Jurkat, Clone E6-1 (cell line): ENCODE data around the gene DUS1L.

Source experiments
- DNase-seq: peaks from one replicate; pipeline ENCODE4 v3.0.0-alpha.2; 2011; ENCODE audit warnings: low read depth, low spot score
- H3K4me3 ChIP-seq: 2 replicates; pipeline ENCODE4 v1.5.1; 2011; ENCODE audit warnings: mild to moderate bottlenecking, low read length, control low read depth, moderate library complexity

The DUS1L gene

DNA sequence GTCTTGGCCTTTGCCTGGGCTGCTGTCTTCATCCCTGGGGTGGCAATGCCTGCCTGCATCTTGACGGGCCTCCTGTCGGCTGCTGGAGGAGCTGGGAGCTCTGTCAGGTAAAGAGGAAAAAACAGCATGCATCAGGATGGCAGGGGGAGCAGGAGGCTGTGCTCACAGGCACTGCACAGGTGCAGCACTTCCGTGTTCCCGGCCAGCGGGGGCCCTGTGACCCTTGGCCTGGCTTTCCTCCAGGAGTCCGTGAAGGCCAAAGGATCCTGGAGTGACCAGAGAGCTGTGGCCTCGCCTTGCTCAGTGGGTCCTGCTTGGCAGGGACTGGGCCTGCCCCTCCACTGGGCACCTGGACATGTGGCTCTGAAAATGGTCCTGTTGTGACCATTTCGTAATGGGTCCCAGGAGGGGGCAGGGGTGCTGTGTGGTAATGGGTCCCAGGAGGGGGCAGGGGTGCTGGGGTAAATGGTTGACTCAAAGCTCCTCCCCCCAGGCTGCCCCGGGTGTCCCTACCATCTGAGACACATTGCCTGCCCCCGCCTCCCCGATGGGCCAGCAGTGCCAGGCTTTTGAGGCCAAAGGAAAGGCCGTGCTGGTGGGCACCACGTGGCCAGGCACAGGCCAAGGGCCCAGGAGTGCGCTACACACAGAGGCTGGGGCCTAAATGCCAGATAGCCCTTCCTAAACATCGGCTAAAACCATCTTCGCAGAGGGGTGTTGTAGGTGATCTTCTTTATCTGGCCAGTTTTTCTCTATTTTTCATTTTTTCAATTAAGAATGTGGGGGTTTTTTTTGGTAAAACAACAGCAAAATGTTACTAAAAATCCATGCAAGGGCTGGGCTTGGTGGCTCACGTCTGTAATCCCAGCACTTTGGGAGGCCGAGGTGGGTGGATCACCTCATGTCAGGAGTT, 36.4 kb upstream of the DUS1L start:
- H3K4me3 ChIP-seq: no peak overlapping the region
- DNase-seq: no peak

DNA sequence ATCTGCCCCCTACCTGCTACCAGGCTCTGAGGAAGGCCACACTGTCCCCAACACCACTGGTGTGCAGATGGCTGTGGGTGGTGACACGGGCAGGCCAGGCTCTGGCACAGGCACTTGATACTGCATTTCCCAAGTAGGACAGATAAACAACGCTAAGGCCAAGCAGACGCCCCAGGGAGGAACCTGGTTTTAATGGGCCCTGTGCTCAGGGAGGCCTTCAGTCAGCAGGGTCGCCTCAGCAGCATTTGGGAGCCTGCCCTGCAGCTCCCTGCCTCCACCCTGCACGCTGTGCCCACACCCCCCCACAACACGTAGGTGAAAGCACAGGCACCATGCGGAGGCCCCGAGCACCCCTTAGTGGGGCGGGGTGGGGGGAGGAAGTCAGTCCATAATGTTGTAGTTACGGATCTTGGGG, 35.7 kb upstream of the DUS1L start:
- H3K4me3 ChIP-seq: no peak overlapping the region
- no peak for DNase-seq

DNA sequence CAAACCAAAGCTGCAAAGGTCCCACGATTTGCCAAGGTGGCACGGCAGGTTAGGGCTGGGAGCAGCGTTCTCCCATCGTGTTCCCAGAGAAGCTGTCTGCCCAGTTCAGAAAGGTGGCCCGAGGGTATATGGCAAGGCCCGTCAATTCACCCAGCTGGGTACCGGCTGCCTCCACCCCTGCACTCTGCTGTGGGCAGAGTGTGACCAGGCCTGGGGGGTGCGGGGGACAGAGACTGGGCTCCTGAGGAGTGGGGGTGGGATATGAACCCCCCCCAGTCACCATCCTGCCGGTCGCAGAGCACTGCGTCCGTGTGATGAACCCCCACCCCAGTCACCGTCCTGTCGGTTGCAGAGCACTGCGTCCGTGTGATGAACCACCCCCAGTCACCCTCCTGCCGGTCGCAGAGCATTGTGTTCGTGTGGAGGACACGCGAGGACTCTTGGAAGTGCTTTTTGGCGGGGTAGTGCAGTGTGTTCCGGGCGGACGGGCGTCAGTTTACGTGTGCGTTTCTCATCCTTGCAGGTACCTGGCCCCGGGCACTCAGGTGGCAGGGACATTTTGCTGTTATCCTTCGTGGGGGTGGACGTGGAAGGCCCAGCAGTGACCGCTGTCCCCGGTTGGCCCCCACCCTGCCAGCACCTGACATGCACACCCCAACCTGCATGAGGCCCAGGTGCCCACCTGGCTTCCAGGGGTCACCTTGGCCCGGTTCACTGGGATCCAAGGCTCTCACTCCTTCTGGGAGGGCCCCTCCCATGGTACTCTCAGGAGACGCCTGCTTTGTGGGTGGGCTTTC, 35.1 kb upstream of the DUS1L start:
- DNase-seq: no peak

DNA sequence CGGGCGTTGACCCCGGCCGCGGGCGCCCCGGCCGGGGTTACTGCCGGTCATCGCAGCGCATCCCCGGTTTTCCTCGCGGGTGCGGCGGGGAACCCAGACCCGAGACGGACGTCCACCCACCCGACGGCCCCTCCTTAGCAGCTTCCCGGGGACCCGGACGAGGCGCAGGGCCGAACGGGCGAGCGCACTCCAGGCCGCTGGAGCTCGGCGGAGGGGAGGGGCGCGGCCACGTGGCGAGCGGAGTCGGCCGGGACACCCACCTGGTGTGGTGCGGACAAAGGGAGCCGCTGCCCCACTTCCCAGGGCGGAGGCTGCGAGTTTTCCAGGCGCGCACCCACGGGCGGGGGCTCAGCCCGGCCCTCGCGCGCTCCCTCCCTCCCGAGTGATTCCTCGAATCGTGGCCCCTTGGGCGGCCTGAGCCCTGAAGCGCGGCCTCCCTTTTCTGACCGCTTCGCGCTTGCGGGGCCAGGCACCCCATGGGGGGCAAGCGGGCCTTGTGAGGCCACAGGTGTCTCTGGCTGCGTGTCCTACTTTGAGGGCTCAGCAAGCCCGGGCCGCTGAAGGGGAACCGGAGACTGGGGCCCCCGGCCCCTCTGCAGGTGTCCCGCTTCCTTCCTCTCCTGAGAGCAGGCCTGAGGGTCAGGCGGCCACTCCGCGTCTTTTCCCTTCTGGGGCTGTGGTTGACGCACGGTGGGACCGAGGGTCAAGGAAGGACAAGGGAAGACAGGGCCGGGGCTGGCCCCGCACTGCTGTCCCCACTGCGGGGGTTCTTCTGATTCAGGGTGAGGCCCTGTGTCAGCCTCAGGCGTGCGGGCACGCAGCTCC, 33.5 kb upstream of the DUS1L start:
- no peak for DNase-seq
- H3K4me3 ChIP-seq: peak overlapping the region; percentile 67

More for the DNA sequence above, 35.1 kb upstream of the DUS1L start:
- H3K4me3 ChIP-seq: 0 out of 2 replicates have a peak overlapping the region, but pooled peaks have one; percentile 3

DNA sequence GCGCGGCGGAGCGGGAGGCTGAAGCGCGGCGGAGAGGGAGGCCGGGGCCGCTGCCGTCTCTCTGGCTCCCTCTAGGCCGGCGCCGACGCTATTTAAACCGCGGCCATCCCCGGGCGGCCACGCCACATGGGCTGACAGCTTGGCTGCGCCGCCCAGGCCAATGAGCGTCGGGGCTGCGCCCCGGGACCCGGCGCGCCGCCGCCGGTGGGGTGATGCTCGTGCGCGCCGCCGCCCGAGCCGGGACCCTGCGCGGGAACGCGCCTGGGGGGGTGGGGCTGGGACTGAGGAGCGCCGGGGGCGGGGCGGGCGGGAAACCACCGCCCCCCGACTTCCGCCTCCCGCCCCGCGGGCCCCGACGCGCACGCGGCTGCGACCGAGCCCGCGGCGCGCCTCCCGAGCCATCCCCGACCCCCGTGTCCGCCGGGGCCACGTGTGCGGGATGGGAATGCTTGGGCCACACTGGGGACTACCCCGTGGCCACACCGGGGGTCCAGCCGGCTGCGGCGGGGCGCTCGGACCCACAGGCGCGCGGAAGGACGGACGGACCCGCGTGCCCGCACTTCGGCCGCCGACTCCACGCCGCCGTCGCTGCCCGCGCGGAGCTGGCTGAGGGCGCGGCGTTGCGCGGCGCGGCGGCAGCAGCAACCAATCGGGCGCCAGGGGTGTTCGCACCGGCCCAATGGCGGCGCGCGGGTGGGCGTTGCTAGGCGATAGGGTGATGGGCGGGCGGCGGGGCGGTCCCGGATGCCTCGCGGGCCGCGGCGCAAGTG, 32.8 kb upstream of the DUS1L start, which contains the start of gene FASN:
Gene FASN, minus strand, starts transcription at position 68 of the 770 bp plus-strand sequence. CDS start 1,791 bp downstream, outside the sequence.
- peak within 1 kb of the TSS; percentile 67 for H3K4me3 ChIP-seq
- peak; percentile 89 for DNase-seq

DNA sequence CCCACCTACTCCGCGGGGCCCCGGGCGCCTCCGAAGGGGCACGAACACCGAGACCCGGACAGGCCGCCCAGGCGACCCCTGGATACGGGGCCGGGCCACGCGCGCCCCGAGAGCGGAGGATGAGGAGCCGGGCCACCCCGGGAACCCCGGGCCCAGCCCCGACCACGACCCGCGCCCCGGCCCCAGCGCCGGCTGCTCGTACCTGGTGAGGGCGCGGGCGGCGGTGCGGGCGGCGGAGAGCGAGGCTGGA, 32.2 kb upstream of the DUS1L start:
- DNase-seq: no peak
- H3K4me3 ChIP-seq: peak overlapping the region; percentile 64

DNA sequence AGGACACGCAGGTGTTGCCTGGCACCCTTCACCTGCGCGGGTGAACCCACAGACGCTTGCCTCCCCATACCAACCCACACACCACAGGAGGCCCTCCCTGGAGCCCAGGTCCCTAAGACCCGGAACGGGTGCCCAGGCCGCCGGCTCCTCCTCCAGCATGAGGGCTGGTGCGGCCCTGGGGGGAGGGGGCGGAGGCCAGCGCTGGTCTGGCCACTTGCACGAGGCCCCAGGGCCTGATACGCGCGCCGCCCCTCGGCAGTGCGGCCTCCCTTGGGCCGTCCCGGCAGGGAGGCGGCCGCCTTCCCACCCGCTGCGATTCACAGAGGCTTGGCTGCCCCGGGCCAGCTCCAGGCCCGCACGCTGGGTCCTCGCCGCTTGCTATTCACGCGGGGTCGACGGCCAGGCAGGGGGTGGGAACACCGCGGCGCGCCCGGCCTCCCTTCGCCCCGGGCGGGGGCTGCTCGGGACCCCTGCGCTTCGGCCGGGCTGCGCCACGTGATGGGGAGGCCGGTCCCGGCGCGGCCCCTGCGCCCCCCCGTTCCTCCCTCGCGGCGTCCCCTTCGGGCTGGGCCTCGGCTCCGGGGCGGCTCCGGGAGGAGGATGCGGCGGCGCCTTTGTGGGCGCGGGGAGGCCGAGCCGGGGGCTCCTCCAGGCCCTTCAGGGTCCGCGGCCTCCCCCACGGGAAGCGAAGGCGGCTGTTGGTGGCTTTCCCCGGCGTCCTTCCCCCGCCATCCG, 31.7 kb upstream of the DUS1L start:
- peak overlapping the region; percentile 64 for H3K4me3 ChIP-seq

DNA sequence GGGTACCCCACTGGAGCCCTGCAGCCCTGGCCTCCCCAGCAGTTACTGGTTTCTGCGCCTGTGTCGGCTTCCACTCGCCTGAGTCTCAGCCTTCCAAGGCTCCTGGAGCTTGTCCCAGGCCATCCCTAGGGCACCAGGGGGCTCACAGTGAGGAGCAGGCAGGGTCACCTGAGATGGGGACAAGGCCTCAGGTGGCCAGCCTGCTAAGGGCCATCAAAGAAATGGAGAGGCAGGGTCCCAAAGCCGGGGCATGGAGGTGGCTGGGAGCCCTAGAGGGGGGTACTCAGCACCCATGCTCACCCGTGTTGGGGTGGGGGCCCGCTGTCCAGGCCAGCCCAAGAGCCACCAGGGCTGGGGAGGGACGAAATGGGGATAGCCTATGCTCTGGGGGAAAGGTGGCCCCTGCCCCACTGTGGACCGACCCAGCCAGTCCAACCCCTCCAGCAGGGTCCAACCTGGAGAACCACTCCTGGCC, 31.1 kb upstream of the DUS1L start:
- DNase-seq: no peak
- H3K4me3 ChIP-seq: peak overlapping the region; percentile 64

More for the DNA sequence above, 31.7 kb upstream of the DUS1L start:
- no peak for DNase-seq

DNA sequence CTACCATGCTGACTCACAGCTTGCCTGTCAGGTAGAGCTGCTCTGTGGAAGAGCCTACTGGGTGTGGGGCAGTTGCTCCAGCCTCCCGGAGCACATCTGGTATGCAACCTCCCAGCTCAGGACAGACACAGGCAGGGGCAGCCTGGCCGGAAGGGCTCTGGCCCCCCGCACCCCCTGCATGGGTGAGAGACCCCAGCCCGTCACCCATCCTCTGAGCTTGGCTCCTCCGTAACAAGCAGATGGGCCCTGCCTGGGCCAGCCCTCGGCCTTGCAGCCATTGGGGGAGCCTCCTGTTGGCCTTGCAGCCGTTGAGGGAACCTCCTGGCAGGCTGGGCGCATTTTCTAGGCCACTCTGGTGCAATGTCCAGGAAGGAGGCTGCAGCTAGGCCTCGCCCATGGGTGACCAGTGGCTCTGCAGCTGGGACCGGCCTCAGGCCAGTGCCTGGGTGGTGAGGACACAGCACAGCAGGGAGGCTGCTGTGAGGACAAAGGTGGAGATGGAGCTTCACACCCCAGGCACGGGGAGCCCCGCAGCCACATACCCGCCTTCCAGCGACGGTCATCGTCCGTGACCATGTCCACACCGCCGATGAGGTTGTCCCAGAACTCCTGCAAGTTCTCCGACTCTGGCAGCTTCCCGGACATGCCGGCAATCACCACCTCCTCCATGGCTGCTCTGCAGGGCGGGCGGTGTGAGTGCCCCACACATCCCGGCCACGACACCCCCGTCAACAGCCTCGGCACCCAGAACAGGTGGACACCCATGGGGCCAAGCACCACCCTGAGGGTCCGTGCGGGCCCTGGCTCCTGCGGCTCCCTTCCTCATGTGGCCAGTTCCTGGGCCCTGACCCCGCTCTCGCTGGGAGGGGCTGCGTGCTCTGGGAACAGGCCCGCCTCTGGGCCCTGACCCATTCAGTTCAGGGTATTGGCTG, 30.4 kb upstream of the DUS1L start:
- no peak for DNase-seq
- peak overlapping the region; percentile 64 for H3K4me3 ChIP-seq

DNA sequence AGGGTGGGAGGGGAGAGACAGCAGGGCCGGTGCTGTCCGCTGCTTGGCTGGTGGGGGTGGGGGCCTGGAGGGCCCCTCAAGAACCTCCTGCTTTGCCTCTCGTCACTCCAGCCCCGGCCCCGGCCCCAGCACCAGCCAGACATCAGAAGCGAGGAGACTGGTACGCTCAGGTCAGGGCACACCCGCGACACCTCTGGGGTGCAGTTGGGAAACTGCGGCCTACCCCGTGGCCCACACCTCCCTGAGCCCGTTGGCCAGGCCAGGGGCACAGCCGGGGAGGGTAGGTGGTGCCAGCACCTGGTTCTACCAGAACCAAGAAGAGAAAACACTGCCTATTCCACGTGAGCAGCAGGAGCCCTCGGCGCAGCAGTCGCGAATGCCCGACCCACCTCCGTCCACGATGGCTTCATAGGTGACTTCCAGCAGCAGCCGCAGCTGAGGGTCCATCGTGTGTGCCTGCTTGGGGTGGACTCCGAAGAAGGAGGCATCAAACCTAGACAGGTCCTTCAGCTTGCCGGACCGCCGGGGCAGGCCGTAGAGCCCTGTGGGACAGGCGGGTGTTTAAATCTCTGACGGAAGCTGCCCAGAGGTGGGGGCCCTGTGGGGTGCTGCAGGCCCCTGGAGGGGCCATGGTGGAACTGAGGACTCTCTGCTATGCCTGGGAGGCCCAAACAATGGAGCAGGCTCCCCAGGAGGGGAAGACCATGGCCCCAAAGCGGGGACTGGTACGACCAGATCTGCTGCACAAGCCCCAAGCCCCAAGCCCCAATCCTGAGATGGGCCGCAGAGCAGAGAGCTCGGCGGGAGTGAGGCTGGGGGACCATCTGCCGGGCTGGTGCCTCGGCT, 29.6 kb upstream of the DUS1L start:
- no peak overlapping the region for H3K4me3 ChIP-seq

DNA sequence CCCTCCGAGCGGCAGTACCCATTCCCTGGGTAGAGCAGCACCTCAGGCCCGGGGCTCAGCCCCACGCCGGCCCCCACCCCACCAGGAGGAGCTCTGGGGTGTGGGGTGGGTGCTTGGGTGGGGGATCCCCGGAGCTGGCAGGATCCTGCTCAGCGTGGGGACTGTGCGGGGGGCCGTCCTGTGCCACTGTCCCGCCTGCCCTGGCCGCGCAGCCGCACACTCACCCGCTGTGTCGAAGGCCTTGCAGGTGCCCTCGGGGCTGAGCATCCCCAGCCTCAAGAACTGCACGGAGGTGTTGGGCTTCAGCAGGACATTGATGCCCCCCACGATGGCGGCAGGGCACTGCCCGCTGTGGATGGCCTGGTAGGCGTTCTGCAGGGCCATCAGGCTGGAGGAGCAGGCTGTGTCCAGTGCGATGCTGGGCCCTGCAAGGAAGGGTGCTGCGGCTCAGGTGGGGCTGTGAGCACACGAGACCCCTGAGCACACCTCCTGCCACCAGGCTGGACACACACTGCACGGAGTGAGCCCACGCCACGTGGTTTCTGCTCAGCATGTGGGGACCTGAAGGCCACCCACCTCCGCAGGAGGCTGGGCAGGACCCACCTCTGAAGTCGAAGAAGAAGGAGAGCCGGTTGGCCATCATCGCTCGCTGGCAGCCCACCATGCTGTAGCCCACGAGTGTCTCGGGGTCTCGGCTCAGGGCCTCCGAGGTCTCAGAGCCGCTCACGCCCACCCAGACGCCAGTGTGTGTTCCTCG, 27.6 kb upstream of the DUS1L start:
- no peak overlapping the region for H3K4me3 ChIP-seq
- no peak for DNase-seq

More for the DNA sequence above, 29.6 kb upstream of the DUS1L start:
- DNase-seq: no peak

DNA sequence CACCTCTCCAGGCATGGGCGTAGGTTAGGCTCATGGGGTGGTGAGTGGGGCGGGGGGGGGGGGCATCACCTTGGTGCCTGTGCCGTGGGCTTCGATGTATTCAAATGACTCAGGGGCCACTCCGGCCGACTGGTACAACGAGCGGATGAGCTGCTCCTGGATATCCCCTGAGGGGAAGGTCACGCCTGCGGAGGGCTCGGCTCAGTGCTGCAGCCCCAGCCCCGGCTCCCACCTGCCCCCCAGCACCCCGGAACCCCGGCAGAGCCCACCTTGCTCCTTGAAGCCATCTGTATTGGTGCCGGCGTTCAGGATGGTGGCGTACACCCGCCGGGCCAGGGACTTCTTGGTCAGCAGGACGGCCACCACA, 27.0 kb upstream of the DUS1L start:
- no peak for DNase-seq

DNA sequence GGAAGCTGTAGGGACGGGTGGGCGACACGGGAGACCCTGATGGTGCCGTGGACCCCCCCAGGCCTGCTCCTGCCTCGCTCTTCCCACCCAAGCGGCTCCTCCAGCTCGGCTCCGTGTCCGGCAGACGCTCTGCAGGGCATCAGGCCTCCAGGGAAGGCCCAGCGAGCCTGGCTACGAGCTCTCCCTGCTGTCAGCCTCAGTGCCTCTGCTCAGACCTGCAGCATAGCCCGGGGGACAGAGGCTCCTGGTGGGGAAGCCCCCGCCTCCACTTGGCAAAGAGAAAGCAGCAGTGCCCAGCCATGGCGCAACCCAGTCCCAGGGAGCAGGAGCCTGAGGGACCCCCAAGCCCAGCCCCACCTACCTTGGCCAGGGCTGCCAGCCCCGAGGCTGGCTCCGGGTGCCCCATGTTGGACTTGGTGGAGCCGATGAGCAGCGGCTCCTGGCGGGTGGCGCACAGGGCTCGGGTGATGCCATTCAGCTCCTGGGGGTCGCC, 26.5 kb upstream of the DUS1L start:
- no peak overlapping the region for H3K4me3 ChIP-seq

More for the DNA sequence above, 27.0 kb upstream of the DUS1L start:
- no peak overlapping the region for H3K4me3 ChIP-seq

DNA sequence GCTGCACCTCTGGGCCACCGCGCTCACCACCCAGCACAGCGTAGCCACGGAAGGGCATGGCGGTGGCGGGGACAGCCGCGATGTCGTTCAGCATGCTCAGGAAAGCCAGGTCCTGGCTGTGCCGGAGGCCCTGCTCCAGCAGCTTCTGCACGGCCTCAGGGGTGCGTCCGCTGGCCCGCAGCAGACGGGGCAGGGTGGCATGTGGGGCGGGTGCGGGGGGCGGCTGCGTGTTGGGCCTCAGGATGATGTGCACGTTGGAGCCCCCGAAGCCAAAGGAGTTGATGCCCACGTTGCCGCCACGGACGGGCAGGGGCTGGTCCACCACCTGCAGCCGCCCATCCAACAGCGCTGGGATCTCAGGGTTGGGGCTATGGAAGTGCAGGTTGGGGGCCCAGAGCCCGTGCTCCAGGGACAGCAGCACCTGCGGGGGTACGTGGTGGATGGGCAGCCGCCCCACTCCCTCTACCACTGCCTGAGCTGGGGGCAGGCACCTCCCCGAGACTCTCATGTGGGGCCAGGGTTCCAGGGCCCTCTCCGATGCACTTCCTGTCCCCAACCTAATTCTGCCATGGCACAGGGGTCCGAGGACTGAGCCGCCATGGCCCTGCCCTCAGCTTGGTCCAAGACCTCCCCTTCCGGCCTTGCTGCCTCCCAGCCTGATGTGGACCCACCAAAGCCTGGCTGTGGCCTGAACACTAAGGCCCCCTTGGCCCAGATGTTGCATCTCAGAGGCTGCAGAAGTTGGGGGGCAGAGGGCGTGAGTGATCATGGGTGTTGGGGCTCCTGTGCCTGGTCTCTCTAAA, 25.9 kb upstream of the DUS1L start:
- DNase-seq: no peak
- H3K4me3 ChIP-seq: no peak overlapping the region

More for the DNA sequence above, 26.5 kb upstream of the DUS1L start:
- DNase-seq: no peak
